Endothelial cell of umbilical vein (primary cell): ENCODE data around the gene SEC14L6.
"Not testable (repeated sequence)": the region's sequence is repeated elsewhere in the genome, so short reads cannot be mapped to it uniquely, and the experiment has no call there.

Source experiments
- FOS ChIP-seq: IDR thresholded peaks from 2 replicates; pipeline ENCODE4 v1.6.1; 2011; ENCODE audit warnings: mild to moderate bottlenecking, low read length, moderate library complexity, borderline replicate concordance; ENCODE audit not compliant: insufficient read depth
- MAX ChIP-seq: IDR thresholded peaks from 2 replicates; pipeline ENCODE4 v1.6.1; 2011; ENCODE audit not compliant: insufficient read depth, insufficient read length
- MYC ChIP-seq: IDR thresholded peaks from one replicate; pipeline ENCODE4 v1.6.1; 2011; ENCODE audit warnings: mild to moderate bottlenecking, low read depth, low read length
- POLR2AphosphoS5 ChIP-seq: IDR thresholded peaks from 2 replicates; pipeline ENCODE4 v1.6.1; 2012; ENCODE audit warnings: low read depth, mild to moderate bottlenecking, control low read depth, low read length, moderate library complexity; ENCODE audit not compliant: insufficient read depth
- TF ChIP-seq, protein P1 (sequence below), 2 donors: IDR thresholded peaks; 1 replicate in 1 of 2; 2 replicates in 1 of 2; pipeline ENCODE4 v1.5.1; 2011; ENCODE audit warnings: low read length in 2 of 2, mild to moderate bottlenecking in 2 of 2, moderate library complexity in 2 of 2, control low read depth in 1 of 2, inconsistent platforms in 1 of 2, low read depth in 1 of 2; ENCODE audit not compliant: insufficient read depth in 1 of 2; ENCODE audit errors: extremely low read depth in 1 of 2

- TF ChIP-seq MAX, POLR2AphosphoS5, FOS, MYC: not testable (repeated sequence)
- TF ChIP-seq, protein P1, sequence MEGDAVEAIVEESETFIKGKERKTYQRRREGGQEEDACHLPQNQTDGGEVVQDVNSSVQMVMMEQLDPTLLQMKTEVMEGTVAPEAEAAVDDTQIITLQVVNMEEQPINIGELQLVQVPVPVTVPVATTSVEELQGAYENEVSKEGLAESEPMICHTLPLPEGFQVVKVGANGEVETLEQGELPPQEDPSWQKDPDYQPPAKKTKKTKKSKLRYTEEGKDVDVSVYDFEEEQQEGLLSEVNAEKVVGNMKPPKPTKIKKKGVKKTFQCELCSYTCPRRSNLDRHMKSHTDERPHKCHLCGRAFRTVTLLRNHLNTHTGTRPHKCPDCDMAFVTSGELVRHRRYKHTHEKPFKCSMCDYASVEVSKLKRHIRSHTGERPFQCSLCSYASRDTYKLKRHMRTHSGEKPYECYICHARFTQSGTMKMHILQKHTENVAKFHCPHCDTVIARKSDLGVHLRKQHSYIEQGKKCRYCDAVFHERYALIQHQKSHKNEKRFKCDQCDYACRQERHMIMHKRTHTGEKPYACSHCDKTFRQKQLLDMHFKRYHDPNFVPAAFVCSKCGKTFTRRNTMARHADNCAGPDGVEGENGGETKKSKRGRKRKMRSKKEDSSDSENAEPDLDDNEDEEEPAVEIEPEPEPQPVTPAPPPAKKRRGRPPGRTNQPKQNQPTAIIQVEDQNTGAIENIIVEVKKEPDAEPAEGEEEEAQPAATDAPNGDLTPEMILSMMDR (IDR thresholded peaks at IDR 0.05; ENCODE audit: extremely low read depth in 1 of 2, insufficient read depth in 1 of 2, low read depth in 1 of 2, low read length in 2 of 2): peak in 1 of 2 donors; percentile 13
These were observed 14.2 kb upstream of the SEC14L6 start for GRCh38 chr22:30560643-30561202.
